Glutamatergic neuron (in vitro differentiated cells): ENCODE measurements around the gene OR2T27. TPM values are rescaled to one million over a fixed set of nuclear protein-coding genes. Genes with fewer than 3 reads are reported as not detected.
"Not testable (repeated sequence)": the region's sequence is repeated elsewhere in the genome, so short reads cannot be mapped to it uniquely, and the experiment has no call there.

Experiments
- DNase-seq: peaks from one replicate; pipeline ENCODE4 v3.0.0; 2022
- H3K27ac Mint-ChIP-seq: one replicate; pipeline ENCODE4 v1.8.0; 2020; ENCODE audit warnings: mild to moderate bottlenecking, mixed read lengths, inconsistent platforms; ENCODE audit not compliant: unreplicated experiment
- H3K27me3 Mint-ChIP-seq: one replicate; pipeline ENCODE4 v1.8.0; 2020; ENCODE audit warnings: mild to moderate bottlenecking, moderate library complexity, mixed read lengths, inconsistent platforms; ENCODE audit not compliant: unreplicated experiment
- H3K36me3 Mint-ChIP-seq: one replicate; pipeline ENCODE4 v1.8.0; 2020; ENCODE audit warnings: mild to moderate bottlenecking, mixed read lengths, inconsistent platforms; ENCODE audit not compliant: unreplicated experiment
- H3K4me1 Mint-ChIP-seq: one replicate; pipeline ENCODE4 v1.8.0; 2020; ENCODE audit warnings: mild to moderate bottlenecking, low read depth, mixed read lengths, inconsistent platforms; ENCODE audit not compliant: unreplicated experiment
- H3K4me3 Mint-ChIP-seq: one replicate; pipeline ENCODE4 v1.8.0; 2020; ENCODE audit warnings: mild to moderate bottlenecking, mixed read lengths, inconsistent platforms; ENCODE audit not compliant: unreplicated experiment
- H3K9me3 Mint-ChIP-seq: one replicate; pipeline ENCODE4 v1.8.0; 2020; ENCODE audit warnings: mild to moderate bottlenecking, moderate library complexity, mixed read lengths, inconsistent platforms; ENCODE audit not compliant: unreplicated experiment
- total RNA-seq: library from RNA; stranded (reverse); fragmentation: NEBNext Ultra II Directional; extraction: Animal tissue kit (Norgen Biotek cat#: 25700); gene quantifications from one replicate; pipeline ENCODE4 v1.2.1, GENCODE V29; 2021; ENCODE audit not compliant: unreplicated experiment

The OR2T27 gene
- total RNA-seq, 1 donor from 2014 or later, result not detected

- H3K4me1 Mint-ChIP-seq, H3K27me3 Mint-ChIP-seq, H3K27ac Mint-ChIP-seq, H3K9me3 Mint-ChIP-seq, H3K4me3 Mint-ChIP-seq, H3K36me3 Mint-ChIP-seq, DNase-seq: not testable (repeated sequence)
Observed at GRCh38 chr1:248648770-248649536, 6.4 kb downstream of the OR2T27 start.

DNA sequence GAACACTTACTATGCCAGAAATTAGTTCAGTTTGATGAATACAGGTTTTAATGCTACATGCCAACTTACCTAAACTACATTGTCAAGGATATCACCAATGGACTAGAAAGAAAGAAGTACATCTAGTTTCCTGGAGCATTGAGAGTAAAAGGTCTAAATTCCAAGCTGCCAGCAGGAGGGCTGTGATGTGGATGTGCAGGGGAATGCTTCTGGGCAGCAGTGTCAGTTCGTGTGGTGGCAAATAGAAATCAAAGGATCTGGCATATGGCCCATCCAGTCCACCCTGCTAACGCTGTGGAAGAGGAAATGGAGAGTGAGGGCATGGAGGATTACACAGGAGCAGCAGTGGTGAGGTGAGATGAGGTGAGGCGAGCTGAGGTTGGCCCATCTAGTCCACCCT is 10.2 kb downstream of the OR2T27 start, which contains the start of gene OR2T35:
Gene OR2T35 (minus strand): TSS at position 101 of the 400 bp plus-strand sequence. CDS start 6,020 bp downstream, outside the sequence.
- H3K36me3 Mint-ChIP-seq, H3K27me3 Mint-ChIP-seq, H3K4me3 Mint-ChIP-seq, H3K27ac Mint-ChIP-seq, H3K9me3 Mint-ChIP-seq, DNase-seq, H3K4me1 Mint-ChIP-seq: not testable (repeated sequence)

GRCh38 chr1:248642971-248643651 is 12.2 kb downstream of the OR2T27 start:
- not testable (repeated sequence) for H3K27me3 Mint-ChIP-seq, H3K27ac Mint-ChIP-seq

GRCh38 chr1:248641583-248641982 is 13.7 kb downstream of the OR2T27 start:
- not testable (repeated sequence) for H3K36me3 Mint-ChIP-seq, H3K4me1 Mint-ChIP-seq, H3K27me3 Mint-ChIP-seq, H3K9me3 Mint-ChIP-seq, H3K4me3 Mint-ChIP-seq, H3K27ac Mint-ChIP-seq, DNase-seq

More at GRCh38 chr1:248642971-248643651, 12.2 kb downstream of the OR2T27 start:
- not testable (repeated sequence) for H3K9me3 Mint-ChIP-seq, DNase-seq, H3K36me3 Mint-ChIP-seq, H3K4me3 Mint-ChIP-seq, H3K4me1 Mint-ChIP-seq

DNA sequence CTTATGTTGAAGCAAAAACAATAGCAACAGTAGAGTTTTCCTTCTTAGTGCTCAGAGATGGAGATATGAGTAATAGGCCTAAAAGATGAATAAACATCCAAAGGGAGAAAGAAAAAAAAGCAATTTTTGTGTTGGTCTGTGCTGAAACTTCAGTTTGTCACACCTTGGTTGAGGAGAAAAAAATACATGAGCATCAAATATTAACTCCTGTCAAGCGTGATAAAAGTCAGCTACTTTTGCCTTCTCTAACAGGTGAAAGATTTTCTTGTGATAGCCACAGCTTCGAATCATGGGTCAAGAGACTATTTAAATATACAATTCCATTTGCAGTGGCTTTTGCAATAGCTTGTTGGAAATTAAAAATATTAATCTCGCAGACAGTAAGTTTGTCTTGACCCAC is 14.4 kb downstream of the OR2T27 start:
- not testable (repeated sequence) for H3K27me3 Mint-ChIP-seq, H3K9me3 Mint-ChIP-seq, H3K36me3 Mint-ChIP-seq, H3K27ac Mint-ChIP-seq, H3K4me3 Mint-ChIP-seq, H3K4me1 Mint-ChIP-seq, DNase-seq

DNA sequence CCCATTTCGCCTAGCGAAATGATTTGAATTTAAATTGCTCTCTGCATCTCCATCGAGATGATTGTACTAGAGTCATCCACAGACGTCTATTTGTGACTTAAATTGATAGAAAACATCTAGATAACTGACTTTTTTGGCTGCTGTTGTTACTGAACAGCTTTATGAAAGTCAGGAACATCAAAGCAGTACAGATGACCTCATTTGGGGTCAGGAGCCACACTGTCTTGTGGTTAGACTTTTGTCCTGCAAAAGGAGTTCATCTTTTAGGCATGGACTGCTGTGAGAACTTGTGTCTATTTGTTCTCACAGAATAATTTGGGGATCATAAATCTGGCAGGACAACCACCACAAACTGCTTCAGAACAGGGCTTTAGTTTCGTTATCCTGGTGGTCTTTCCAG is 15.7 kb downstream of the OR2T27 start:
- not testable (repeated sequence) for H3K36me3 Mint-ChIP-seq, H3K27me3 Mint-ChIP-seq, DNase-seq, H3K4me3 Mint-ChIP-seq, H3K4me1 Mint-ChIP-seq, H3K9me3 Mint-ChIP-seq, H3K27ac Mint-ChIP-seq

DNA sequence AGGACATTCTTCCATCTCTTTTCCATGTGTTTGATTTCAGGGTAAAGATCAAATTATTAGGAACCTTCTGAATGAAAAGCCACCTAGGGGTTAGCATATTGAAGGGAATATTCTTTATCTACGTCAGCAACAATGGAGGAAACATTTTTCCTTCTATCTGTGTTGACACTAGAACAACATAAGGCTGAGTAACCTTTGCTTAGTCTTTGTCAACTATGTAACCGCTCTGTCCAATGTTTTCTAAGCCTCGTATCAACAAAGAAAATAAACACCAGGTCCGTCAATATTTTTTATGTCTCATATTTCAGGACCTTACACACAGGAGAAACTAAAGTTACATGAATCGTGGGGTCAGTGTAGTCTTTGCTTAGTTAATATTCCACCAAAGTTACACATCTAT is 18.7 kb downstream of the OR2T27 start:
- H3K4me3 Mint-ChIP-seq, DNase-seq, H3K36me3 Mint-ChIP-seq, H3K27me3 Mint-ChIP-seq, H3K9me3 Mint-ChIP-seq, H3K4me1 Mint-ChIP-seq, H3K27ac Mint-ChIP-seq: not testable (repeated sequence)

DNA sequence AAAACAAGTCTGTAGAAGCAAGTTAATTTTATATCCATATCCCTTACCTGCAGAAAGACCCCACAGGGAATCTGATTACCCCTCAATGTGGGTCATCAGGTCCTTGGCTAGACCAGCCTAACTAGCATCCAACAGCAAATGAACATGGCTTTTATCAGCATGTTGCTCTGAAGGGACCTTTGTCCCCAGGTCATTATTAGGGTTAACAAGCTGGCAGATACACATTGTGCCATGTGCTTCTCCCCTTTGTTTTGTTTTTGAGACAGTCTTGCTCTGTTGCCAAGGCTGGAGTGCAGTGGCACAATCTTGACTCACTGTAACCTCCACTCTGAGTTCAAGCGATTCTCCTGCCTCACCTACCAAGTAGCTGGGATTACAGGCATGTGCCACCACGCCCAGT is 20.3 kb downstream of the OR2T27 start, which contains the start of gene OR2T11:
Gene OR2T11 (minus strand): TSS at position 101 of the 400 bp plus-strand sequence. CDS start 7,963 bp downstream, outside the sequence.
- not testable (repeated sequence) for H3K4me1 Mint-ChIP-seq, H3K4me3 Mint-ChIP-seq

More for the DNA sequence above, 20.3 kb downstream of the OR2T27 start, which contains the start of gene OR2T11:
- DNase-seq, H3K27me3 Mint-ChIP-seq, H3K9me3 Mint-ChIP-seq, H3K27ac Mint-ChIP-seq, H3K36me3 Mint-ChIP-seq: not testable (repeated sequence)
